K562 (cell line): Measurements from ENCODE around the gene EPS8L1. TPM values are rescaled to one million over a fixed set of nuclear protein-coding genes. Genes with fewer than 3 reads are reported as not detected.

ENCODE experiments used
- LARP7 ChIP-seq: fragments of 450-650 bp; IDR thresholded peaks from 2 replicates; pipeline ENCODE4 v1.6.1; 2016
- MTA1 ChIP-seq: fragments of 450-650 bp; IDR thresholded peaks from 2 replicates; pipeline ENCODE4 v1.6.1; 2017; ENCODE audit warnings: borderline replicate concordance
- NCOA1 ChIP-seq: fragments of 450-650 bp; IDR thresholded peaks from 2 replicates; pipeline ENCODE4 v1.6.1; 2016; ENCODE audit warnings: low read depth
- NR2C2 ChIP-seq, 2 experiments: fragments of 200-800 bp in 1 of 2; sonication (Bioruptor generic) in 1 of 2; sonication (generic) in 1 of 2; formaldehyde crosslinking in 1 of 2; IDR thresholded peaks; 2 replicates each; pipeline versions ENCODE4 v1.6.1 to v1.8.0; 2016 to 2022; ENCODE audit warnings: mild to moderate bottlenecking in 1 of 2, missing compliant biosample characterization in 1 of 2, missing genetic modification characterization in 1 of 2, missing genetic modification reagents in 1 of 2
- polyA plus RNA-seq, 8 experiments: library from polyadenylated mRNA; depleted of rRNA in 4 of 8; stranded (reverse) in 5 of 8; unstranded in 3 of 8; fragments of >200 nt; fragmentation: Nextera tagmentation in 2 of 8; fragmentation: Illumina TruSeq in 1 of 8; extraction: Ambion mirVana in 2 of 8; extraction: Trizol in 1 of 8; gene quantifications; 2 replicates each; pipeline versions ENCODE4 v1.2.1 to v1.2.3, GENCODE V29; 2011 to 2014; ENCODE audit warnings: inconsistent platforms in 1 of 8, missing spikeins in 1 of 8
- total RNA-seq, 7 experiments: library from RNA; depleted of rRNA in 6 of 7; stranded (reverse); fragments of >200 nt in 6 of 7; fragmentation: Illumina TruSeq in 2 of 7; extraction: Trizol in 2 of 7; gene quantifications; 2 replicates each; pipeline versions ENCODE4 v1.2.1 to v1.2.3, GENCODE V29; 2011 to 2021; ENCODE audit warnings: low replicate concordance in 1 of 7
- TF ChIP-seq, protein P1 (sequence below), 2 experiments: fragments of 450-650 bp; IDR thresholded peaks; 2 replicates each; pipeline ENCODE4 v1.6.1; 2018; ENCODE audit warnings: mild to moderate bottlenecking in 2 of 2, low read depth in 1 of 2; ENCODE audit not compliant: partially characterized antibody in 2 of 2
- TF ChIP-seq, protein P2 (sequence below): IDR thresholded peaks from 2 replicates; pipeline ENCODE4 v1.6.1; 2016; ENCODE audit warnings: missing genetic modification characterization, missing compliant biosample characterization
- TF ChIP-seq, protein P3 (sequence below), 2 experiments: fragments of 450-650 bp; conservative IDR thresholded peaks; 2 replicates each; pipeline ENCODE4 v1.6.1; 2017; ENCODE audit warnings: mild to moderate bottlenecking in 2 of 2, moderate library complexity in 2 of 2
- TF ChIP-seq, protein P4 (sequence below): fragments of 450-650 bp; IDR thresholded peaks from 2 replicates; pipeline ENCODE4 v1.6.1; 2016; ENCODE audit warnings: low read depth
- TF ChIP-seq, protein P5 (sequence below): sonication (generic); formaldehyde crosslinking; IDR thresholded peaks from 2 replicates; pipeline ENCODE4 v1.8.1; 2022; ENCODE audit warnings: missing genetic modification reagents

The EPS8L1 gene
- total and polyA plus RNA-seq, 9 of the 15 experiments (the other 6 are each of a cell fraction or from before 2014, with no cell fraction given), result 0.35 to 22.1 (median 11.9) TPM

DNA sequence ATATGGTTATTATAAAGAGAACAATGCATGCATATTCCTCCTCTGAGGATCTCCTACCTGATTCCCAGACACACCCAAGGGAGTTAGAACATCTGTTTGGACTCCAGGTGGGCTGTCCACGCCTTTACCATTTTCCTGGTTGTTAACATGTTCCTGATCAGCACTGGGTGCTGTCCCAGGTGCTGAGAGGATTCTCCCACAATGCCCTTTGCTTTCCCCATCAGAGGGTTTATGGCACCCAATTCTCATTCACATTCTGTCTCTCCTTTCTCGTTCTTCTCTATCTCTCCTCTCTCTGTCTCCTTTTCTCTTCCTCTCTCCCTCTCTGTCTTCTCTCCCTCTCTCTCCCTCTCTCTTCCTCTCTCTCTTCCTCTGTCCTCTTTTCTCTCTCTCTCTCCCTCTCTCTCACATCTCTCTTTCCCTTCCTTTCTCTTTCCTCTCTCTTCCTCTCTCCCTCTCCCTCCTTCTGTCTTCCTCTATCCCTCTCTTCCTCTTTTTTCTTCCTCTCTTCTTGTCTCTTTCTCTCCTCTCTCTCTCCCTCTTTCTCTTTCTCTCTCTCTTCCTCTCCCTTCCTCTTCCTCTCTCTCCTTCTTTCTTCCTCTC, 9.5 kb upstream of the EPS8L1 start (continued):
- TF ChIP-seq, protein P1, sequence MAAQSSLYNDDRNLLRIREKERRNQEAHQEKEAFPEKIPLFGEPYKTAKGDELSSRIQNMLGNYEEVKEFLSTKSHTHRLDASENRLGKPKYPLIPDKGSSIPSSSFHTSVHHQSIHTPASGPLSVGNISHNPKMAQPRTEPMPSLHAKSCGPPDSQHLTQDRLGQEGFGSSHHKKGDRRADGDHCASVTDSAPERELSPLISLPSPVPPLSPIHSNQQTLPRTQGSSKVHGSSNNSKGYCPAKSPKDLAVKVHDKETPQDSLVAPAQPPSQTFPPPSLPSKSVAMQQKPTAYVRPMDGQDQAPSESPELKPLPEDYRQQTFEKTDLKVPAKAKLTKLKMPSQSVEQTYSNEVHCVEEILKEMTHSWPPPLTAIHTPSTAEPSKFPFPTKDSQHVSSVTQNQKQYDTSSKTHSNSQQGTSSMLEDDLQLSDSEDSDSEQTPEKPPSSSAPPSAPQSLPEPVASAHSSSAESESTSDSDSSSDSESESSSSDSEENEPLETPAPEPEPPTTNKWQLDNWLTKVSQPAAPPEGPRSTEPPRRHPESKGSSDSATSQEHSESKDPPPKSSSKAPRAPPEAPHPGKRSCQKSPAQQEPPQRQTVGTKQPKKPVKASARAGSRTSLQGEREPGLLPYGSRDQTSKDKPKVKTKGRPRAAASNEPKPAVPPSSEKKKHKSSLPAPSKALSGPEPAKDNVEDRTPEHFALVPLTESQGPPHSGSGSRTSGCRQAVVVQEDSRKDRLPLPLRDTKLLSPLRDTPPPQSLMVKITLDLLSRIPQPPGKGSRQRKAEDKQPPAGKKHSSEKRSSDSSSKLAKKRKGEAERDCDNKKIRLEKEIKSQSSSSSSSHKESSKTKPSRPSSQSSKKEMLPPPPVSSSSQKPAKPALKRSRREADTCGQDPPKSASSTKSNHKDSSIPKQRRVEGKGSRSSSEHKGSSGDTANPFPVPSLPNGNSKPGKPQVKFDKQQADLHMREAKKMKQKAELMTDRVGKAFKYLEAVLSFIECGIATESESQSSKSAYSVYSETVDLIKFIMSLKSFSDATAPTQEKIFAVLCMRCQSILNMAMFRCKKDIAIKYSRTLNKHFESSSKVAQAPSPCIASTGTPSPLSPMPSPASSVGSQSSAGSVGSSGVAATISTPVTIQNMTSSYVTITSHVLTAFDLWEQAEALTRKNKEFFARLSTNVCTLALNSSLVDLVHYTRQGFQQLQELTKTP (IDR thresholded peaks at IDR 0.05; ENCODE audit: low read depth in 1 of 2, partially characterized antibody in 2 of 2), result peak in 1 of 2 experiments; percentile 61
- TF ChIP-seq, protein P2, sequence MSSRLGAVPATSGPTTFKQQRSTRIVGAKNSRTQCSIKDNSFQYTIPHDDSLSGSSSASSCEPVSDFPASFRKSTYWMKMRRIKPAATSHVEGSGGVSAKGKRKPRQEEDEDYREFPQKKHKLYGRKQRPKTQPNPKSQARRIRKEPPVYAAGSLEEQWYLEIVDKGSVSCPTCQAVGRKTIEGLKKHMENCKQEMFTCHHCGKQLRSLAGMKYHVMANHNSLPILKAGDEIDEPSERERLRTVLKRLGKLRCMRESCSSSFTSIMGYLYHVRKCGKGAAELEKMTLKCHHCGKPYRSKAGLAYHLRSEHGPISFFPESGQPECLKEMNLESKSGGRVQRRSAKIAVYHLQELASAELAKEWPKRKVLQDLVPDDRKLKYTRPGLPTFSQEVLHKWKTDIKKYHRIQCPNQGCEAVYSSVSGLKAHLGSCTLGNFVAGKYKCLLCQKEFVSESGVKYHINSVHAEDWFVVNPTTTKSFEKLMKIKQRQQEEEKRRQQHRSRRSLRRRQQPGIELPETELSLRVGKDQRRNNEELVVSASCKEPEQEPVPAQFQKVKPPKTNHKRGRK (tag), result peak; percentile 74
- no peak for TF ChIP-seq NR2C2 (CRISPR knock-in tag; IDR thresholded peaks at IDR 0.05)
- no peak for TF ChIP-seq NR2C2 (tag; IDR thresholded peaks at IDR 0.05)
- TF ChIP-seq, protein P3, sequence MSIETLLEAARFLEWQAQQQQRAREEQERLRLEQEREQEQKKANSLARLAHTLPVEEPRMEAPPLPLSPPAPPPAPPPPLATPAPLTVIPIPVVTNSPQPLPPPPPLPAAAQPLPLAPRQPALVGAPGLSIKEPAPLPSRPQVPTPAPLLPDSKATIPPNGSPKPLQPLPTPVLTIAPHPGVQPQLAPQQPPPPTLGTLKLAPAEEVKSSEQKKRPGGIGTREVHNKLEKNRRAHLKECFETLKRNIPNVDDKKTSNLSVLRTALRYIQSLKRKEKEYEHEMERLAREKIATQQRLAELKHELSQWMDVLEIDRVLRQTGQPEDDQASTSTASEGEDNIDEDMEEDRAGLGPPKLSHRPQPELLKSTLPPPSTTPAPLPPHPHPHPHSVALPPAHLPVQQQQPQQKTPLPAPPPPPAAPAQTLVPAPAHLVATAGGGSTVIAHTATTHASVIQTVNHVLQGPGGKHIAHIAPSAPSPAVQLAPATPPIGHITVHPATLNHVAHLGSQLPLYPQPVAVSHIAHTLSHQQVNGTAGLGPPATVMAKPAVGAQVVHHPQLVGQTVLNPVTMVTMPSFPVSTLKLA (conservative IDR thresholded peaks at IDR 0.05), result 0 out of 4 replicates have a peak, but pooled peaks of 1 of the 2 experiments have one; percentile 19
- TF ChIP-seq, protein P4, sequence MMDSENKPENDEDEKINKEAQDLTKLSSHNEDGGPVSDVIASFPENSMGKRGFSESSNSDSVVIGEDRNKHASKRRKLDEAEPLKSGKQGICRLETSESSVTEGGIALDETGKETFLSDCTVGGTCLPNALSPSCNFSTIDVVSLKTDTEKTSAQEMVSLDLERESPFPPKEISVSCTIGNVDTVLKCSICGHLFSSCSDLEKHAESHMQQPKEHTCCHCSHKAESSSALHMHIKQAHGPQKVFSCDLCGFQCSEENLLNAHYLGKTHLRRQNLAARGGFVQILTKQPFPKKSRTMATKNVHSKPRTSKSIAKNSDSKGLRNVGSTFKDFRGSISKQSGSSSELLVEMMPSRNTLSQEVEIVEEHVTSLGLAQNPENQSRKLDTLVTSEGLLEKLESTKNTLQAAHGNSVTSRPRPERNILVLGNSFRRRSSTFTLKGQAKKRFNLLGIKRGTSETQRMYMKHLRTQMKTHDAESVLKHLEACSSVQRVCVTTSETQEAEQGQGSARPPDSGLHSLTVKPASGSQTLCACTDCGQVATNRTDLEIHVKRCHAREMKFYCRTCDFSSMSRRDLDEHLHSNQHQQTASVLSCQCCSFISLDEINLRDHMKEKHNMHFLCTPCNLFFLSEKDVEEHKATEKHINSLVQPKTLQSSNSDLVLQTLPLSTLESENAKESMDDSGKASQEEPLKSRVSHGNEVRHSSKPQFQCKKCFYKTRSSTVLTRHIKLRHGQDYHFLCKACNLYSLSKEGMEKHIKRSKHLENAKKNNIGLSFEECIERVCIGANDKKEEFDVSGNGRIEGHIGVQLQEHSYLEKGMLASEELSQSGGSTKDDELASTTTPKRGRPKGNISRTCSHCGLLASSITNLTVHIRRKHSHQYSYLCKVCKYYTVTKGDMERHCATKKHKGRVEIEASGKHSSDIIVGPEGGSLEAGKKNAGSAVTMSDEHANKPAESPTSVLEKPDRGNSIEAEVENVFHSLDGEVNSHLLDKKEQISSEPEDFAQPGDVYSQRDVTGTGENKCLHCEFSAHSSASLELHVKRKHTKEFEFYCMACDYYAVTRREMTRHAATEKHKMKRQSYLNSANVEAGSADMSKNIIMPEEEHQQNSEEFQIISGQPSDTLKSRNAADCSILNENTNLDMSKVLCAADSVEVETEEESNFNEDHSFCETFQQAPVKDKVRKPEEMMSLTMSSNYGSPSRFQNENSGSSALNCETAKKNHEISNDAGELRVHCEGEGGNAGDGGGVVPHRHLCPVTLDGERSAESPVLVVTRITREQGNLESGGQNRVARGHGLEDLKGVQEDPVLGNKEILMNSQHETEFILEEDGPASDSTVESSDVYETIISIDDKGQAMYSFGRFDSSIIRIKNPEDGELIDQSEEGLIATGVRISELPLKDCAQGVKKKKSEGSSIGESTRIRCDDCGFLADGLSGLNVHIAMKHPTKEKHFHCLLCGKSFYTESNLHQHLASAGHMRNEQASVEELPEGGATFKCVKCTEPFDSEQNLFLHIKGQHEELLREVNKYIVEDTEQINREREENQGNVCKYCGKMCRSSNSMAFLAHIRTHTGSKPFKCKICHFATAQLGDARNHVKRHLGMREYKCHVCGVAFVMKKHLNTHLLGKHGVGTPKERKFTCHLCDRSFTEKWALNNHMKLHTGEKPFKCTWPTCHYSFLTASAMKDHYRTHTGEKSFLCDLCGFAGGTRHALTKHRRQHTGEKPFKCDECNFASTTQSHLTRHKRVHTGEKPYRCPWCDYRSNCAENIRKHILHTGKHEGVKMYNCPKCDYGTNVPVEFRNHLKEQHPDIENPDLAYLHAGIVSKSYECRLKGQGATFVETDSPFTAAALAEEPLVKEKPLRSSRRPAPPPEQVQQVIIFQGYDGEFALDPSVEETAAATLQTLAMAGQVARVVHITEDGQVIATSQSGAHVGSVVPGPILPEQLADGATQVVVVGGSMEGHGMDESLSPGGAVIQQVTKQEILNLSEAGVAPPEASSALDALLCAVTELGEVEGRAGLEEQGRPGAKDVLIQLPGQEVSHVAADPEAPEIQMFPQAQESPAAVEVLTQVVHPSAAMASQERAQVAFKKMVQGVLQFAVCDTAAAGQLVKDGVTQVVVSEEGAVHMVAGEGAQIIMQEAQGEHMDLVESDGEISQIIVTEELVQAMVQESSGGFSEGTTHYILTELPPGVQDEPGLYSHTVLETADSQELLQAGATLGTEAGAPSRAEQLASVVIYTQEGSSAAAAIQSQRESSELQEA, result no peak
- 0 out of 2 replicates have a peak, but pooled peaks have one; percentile 18 for TF ChIP-seq MTA1
- TF ChIP-seq NCOA1, result no peak
- 0 out of 2 replicates have a peak, but pooled peaks have one; percentile 56 for TF ChIP-seq LARP7
- TF ChIP-seq, protein P5, sequence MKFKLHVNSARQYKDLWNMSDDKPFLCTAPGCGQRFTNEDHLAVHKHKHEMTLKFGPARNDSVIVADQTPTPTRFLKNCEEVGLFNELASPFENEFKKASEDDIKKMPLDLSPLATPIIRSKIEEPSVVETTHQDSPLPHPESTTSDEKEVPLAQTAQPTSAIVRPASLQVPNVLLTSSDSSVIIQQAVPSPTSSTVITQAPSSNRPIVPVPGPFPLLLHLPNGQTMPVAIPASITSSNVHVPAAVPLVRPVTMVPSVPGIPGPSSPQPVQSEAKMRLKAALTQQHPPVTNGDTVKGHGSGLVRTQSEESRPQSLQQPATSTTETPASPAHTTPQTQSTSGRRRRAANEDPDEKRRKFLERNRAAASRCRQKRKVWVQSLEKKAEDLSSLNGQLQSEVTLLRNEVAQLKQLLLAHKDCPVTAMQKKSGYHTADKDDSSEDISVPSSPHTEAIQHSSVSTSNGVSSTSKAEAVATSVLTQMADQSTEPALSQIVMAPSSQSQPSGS (CRISPR knock-in tag), result no peak
